NB4 (cell line): ENCODE data around the gene TTC33.
A peak's percentile ranks its signal among the peaks of the same experiment; 100 is the strongest.

Experiments
- DNase-seq: peaks from one replicate; pipeline ENCODE4 v3.0.0; 2010; ENCODE audit warnings: low read depth
- H3K4me3 ChIP-seq: one replicate; pipeline ENCODE4 v1.5.1; 2011; ENCODE audit warnings: mild to moderate bottlenecking, low read depth, low read length, moderate library complexity
- CTCF ChIP-seq: IDR thresholded peaks from one replicate; pipeline ENCODE4 v1.5.1; 2012; ENCODE audit warnings: low read depth, low read length
- MAX ChIP-seq: IDR thresholded peaks from 2 replicates; pipeline ENCODE4 v1.6.1; 2011; ENCODE audit warnings: low read depth, low read length
- MYC ChIP-seq: IDR thresholded peaks from 2 replicates; pipeline ENCODE4 v1.6.1; 2011; ENCODE audit warnings: low read depth, low read length
- POLR2A ChIP-seq: IDR thresholded peaks from 2 replicates; pipeline ENCODE4 v1.6.1; 2011; ENCODE audit warnings: mild to moderate bottlenecking; ENCODE audit not compliant: insufficient read length; ENCODE audit errors: extremely low read depth

TTC33 gene

GRCh38 chr5:40743771-40744170 is 12.0 kb downstream of the TTC33 start:
- TF ChIP-seq MAX (no peak), MYC (no peak), POLR2A (no peak), CTCF (no peak)
- no peak overlapping the region for H3K4me3 ChIP-seq
- DNase-seq = no peak

- TF ChIP-seq POLR2A (no peak), MAX (no peak), CTCF (no peak)
- no peak overlapping the region for H3K4me3 ChIP-seq
- no peak for DNase-seq
Observed at GRCh38 chr5:40738502-40738901, 17.3 kb downstream of the TTC33 start.

GRCh38 chr5:40736103-40736875 is 19.5 kb downstream of the TTC33 start:
- 0 out of 2 replicates have a peak, but pooled peaks have one; percentile 14 for TF ChIP-seq MYC
- TF ChIP-seq MAX = no peak
- TF ChIP-seq CTCF = peak; percentile 61
- H3K4me3 ChIP-seq = no peak overlapping the region
- DNase-seq = peak; percentile 71

- TF ChIP-seq POLR2A = no peak
- TF ChIP-seq MAX = no peak
- no peak for TF ChIP-seq MYC
- TF ChIP-seq CTCF = no peak
- no peak overlapping the region for H3K4me3 ChIP-seq
Observed at GRCh38 chr5:40735609-40736008, 20.2 kb downstream of the TTC33 start.

GRCh38 chr5:40734986-40735385 is 20.8 kb downstream of the TTC33 start:
- no peak overlapping the region for H3K4me3 ChIP-seq
- no peak for TF ChIP-seq POLR2A
- TF ChIP-seq MAX = no peak
- no peak for TF ChIP-seq MYC
- no peak for TF ChIP-seq CTCF
- DNase-seq = no peak

More at GRCh38 chr5:40735609-40736008, 20.2 kb downstream of the TTC33 start:
- DNase-seq = no peak
